SK-N-SH (cell line): ENCODE results near the gene MTERF4.

Source experiments
- CTCF ChIP-seq: fragments of 200-600 bp; sonication (generic); IDR thresholded peaks from 2 replicates; pipeline ENCODE4 v1.6.1; 2017; ENCODE audit warnings: antibody characterized with exemption, mild to moderate bottlenecking, moderate library complexity
- GATA2 ChIP-seq: sonication (generic); formaldehyde crosslinking; IDR thresholded peaks from 2 replicates; pipeline ENCODE4 v1.5.0; 2020; ENCODE audit warnings: mild to moderate bottlenecking, missing genetic modification reagents
- MAX ChIP-seq: IDR thresholded peaks from 2 replicates; pipeline ENCODE4 v1.4.0; 2012; ENCODE audit warnings: low read depth
- RXRA ChIP-seq: IDR thresholded peaks from 2 replicates; pipeline ENCODE4 v1.4.0; 2012; ENCODE audit warnings: low read depth, mild to moderate bottlenecking, borderline replicate concordance
- SIN3A ChIP-seq: IDR thresholded peaks from 2 replicates; pipeline ENCODE4 v1.6.1; 2012; ENCODE audit warnings: low read depth, mild to moderate bottlenecking, low read length, moderate library complexity, borderline replicate concordance
- TAF1 ChIP-seq: IDR thresholded peaks from 2 replicates; pipeline ENCODE4 v1.6.1; 2012; ENCODE audit warnings: low read depth, mild to moderate bottlenecking, low read length, moderate library complexity, borderline replicate concordance
- YY1 ChIP-seq: IDR thresholded peaks from 2 replicates; pipeline ENCODE4 v1.4.0; 2012; ENCODE audit warnings: low read depth, mild to moderate bottlenecking

- TF ChIP-seq CTCF, result no peak
- no peak for TF ChIP-seq YY1
- no peak for TF ChIP-seq TAF1
- no peak for TF ChIP-seq GATA2 (CRISPR knock-in tag)
- TF ChIP-seq SIN3A, result no peak
- no peak for TF ChIP-seq RXRA
- no peak for TF ChIP-seq MAX
Observed at GRCh38 chr2:241136191-241136590, 34.1 kb upstream of the MTERF4 start.
